Mesothelial cell of epicardium (in vitro differentiated cells): ENCODE results near the gene AZGP1. TPM values are rescaled to one million over a fixed set of nuclear protein-coding genes. Genes with fewer than 3 reads are reported as not detected.
"Not testable (repeated sequence)": the region's sequence is repeated elsewhere in the genome, so short reads cannot be mapped to it uniquely, and the experiment has no call there.

Experiments
- DNase-seq, 2 experiments: peaks; one replicate each; pipeline ENCODE4 v3.0.0; 2021; ENCODE audit warnings: low spot score in 2 of 2; ENCODE audit not compliant: unreplicated experiment in 2 of 2
- H3K27ac Mint-ChIP-seq: 2 replicates; pipeline ENCODE4 v1.8.0; 2021; ENCODE audit warnings: mixed read lengths
- H3K27me3 Mint-ChIP-seq: 2 replicates; pipeline ENCODE4 v1.8.0; 2021; ENCODE audit warnings: low read depth, mixed read lengths
- H3K36me3 Mint-ChIP-seq: 2 replicates; pipeline ENCODE4 v1.8.0; 2021; ENCODE audit warnings: mixed read lengths
- H3K4me1 Mint-ChIP-seq: 2 replicates; pipeline ENCODE4 v1.8.0; 2021; ENCODE audit warnings: mixed read lengths
- H3K4me3 Mint-ChIP-seq: 2 replicates; pipeline ENCODE4 v1.8.0; 2021; ENCODE audit warnings: mild to moderate bottlenecking, moderate library complexity, mixed read lengths
- H3K9me3 Mint-ChIP-seq: 2 replicates; pipeline ENCODE4 v1.8.0; 2021; ENCODE audit warnings: mixed read lengths
- total RNA-seq: library from RNA; stranded (reverse); gene quantifications from 3 replicates; pipeline ENCODE4 v1.2.1, GENCODE V29; 2021
- TF ChIP-seq, protein P1 (sequence below): fragments of 200-600 bp; sonication (generic); IDR thresholded peaks from one replicate; pipeline ENCODE4 v1.5.0; 2021; ENCODE audit warnings: antibody characterized with exemption; ENCODE audit not compliant: unreplicated experiment

Gene AZGP1
- total RNA-seq, 1 donor from 2014 or later = 0.56 TPM

DNA sequence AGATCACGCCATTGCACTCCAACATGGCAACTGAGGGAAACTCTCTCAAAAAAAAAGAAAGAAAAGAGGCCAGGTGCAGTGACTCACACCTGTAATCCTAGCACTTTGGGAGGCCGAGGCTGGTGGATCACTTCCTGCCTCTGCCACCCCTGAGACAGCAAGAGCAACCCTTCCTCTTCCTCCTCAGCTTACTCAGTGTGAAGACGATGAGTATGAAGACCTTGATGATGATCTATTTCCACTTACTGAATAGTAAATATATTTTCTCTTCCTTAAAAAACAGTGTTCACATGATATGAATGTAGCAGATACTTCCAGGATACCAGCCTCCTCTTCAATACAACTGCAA, 37.5 kb upstream of the AZGP1 start:
- Mint-ChIP-seq H3K9me3 (no peaks in the 10 kb centered on the region), H3K4me3 (no peak overlapping the region), H3K27me3 (peaks cover 9% of the 10 kb centered on the region), H3K27ac (no peak overlapping the region), H3K36me3 (peaks cover 3% of the 10 kb centered on the region), H3K4me1 (peaks cover 28% of the 10 kb centered on the region)
- TF ChIP-seq, protein P1, sequence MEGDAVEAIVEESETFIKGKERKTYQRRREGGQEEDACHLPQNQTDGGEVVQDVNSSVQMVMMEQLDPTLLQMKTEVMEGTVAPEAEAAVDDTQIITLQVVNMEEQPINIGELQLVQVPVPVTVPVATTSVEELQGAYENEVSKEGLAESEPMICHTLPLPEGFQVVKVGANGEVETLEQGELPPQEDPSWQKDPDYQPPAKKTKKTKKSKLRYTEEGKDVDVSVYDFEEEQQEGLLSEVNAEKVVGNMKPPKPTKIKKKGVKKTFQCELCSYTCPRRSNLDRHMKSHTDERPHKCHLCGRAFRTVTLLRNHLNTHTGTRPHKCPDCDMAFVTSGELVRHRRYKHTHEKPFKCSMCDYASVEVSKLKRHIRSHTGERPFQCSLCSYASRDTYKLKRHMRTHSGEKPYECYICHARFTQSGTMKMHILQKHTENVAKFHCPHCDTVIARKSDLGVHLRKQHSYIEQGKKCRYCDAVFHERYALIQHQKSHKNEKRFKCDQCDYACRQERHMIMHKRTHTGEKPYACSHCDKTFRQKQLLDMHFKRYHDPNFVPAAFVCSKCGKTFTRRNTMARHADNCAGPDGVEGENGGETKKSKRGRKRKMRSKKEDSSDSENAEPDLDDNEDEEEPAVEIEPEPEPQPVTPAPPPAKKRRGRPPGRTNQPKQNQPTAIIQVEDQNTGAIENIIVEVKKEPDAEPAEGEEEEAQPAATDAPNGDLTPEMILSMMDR = no peak
- DNase-seq = no peak

DNA sequence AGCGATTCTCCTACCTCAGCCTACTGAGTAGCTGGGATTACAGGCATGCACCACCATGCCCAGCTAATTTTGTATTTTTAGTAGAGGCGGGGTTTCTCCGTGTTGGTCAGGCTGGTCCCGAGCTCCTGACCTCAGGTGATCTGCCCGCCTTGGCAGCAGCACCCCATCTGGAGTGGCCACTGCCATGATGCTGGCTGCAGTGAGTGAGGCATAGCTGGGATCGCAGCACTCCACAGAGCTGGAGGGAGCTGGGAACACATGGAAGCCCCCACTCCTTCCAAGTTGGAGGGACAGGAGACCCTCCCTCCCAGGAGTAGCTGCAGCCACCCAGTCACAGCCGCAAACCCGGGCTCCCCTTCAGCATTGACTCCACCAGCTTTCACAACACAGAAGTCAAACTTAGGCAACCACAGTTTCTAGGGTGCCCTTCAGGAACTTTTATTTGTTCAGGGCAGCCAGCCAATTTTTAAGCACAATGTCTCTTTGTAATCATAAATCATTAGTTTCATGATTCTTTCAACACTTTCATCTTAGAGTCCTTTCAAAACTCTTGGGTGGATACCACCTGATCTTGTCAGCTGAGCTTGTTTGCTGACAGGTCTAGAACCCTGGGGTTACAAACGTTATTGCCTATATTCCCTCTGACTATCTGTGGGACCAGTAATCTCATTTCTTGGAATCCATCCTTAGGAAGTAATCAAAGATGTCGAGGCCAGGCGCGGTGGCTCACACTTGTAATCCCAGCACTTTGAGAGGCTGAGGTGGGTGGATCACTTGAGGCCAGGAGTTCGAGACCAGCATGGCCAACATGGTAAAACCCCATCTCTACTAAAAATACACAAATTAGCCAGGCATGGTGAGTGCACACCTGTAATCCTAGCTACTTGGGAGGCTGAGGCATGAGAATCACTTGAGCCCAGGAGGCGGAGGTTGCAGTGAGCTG, 36.8 kb upstream of the AZGP1 start:
- not testable (repeated sequence) for H3K27ac Mint-ChIP-seq, H3K4me3 Mint-ChIP-seq, H3K9me3 Mint-ChIP-seq, H3K36me3 Mint-ChIP-seq, H3K27me3 Mint-ChIP-seq, DNase-seq
- peaks cover 28% of the 10 kb centered on the region for H3K4me1 Mint-ChIP-seq

DNA sequence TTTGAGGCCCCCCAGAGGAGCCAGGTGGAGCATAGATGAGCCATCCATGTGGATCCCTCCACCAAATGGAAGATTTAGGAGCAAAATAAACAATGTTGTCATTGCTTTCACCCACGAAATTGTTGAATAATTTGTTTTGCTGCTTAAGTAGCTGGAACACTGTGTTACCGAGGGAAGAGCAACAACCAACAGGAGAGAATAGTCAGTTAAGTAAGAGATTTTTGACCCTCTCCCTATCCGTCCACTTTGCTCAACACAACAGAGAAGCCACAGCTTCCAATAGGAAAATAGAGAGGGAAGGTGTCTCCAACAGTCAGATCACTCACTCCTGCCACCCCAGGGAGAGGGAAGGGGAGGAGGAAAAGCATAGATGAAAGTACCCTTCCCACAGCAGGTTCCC, 35.7 kb upstream of the AZGP1 start:
- TF ChIP-seq, protein P1 = no peak

DNA sequence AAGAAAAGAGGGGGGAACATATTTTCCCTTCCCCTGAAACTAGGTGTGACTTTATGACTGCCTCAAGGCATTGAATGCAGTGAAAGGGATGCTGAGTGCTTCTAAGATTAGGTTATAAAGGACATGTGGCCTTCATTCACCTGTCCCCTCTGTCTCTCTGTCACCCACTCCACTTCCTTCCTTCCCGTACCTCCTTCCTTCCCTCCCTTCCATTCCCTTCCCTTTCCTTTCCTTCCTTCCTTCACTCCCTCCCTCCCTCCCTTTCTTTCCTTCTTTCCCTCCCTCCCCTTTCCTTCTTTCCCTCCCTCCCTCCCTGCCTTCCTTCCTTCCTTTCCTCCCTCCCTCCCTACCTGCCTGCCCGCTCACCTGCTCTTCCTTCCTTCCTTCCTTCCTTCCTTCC, 35.1 kb upstream of the AZGP1 start:
- Mint-ChIP-seq H3K27ac (no peak overlapping the region), H3K9me3 (no peaks in the 10 kb centered on the region), H3K4me1 (peaks cover 13% of the 10 kb centered on the region), H3K27me3 (peaks cover 9% of the 10 kb centered on the region), H3K36me3 (no peaks in the 10 kb centered on the region), H3K4me3 (no peak overlapping the region)
- TF ChIP-seq, protein P1 = no peak
- no peak for DNase-seq

More for the DNA sequence above, 35.7 kb upstream of the AZGP1 start:
- peaks cover 18% of the 10 kb centered on the region for H3K4me1 Mint-ChIP-seq
- DNase-seq = no peak
- peaks cover 9% of the 10 kb centered on the region for H3K27me3 Mint-ChIP-seq
- no peaks in the 10 kb centered on the region for H3K36me3 Mint-ChIP-seq
- no peaks in the 10 kb centered on the region for H3K9me3 Mint-ChIP-seq
- no peak overlapping the region for H3K4me3 Mint-ChIP-seq
- no peak overlapping the region for H3K27ac Mint-ChIP-seq

DNA sequence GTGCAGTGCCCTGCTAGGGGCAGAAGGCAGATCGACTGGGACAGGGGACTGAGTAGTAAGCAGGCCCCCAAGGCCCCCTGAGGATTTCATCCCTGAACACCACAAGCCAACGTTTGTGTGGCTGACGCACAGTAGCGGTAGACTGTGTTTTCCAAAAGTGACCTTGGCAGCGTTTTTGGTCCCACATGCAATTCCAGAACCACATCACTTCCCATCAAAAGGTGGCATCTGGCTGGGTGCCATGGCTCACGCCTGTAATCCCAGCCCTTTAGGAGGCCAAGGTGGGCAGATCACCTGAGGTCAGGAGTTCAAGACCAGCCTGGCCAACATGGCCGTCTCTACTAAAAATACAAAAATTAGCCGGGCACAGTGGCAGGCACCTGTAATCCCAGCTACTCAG, 34.1 kb upstream of the AZGP1 start:
- H3K4me3 Mint-ChIP-seq, H3K9me3 Mint-ChIP-seq, H3K27ac Mint-ChIP-seq, H3K4me1 Mint-ChIP-seq, H3K27me3 Mint-ChIP-seq, H3K36me3 Mint-ChIP-seq, DNase-seq: not testable (repeated sequence)

DNA sequence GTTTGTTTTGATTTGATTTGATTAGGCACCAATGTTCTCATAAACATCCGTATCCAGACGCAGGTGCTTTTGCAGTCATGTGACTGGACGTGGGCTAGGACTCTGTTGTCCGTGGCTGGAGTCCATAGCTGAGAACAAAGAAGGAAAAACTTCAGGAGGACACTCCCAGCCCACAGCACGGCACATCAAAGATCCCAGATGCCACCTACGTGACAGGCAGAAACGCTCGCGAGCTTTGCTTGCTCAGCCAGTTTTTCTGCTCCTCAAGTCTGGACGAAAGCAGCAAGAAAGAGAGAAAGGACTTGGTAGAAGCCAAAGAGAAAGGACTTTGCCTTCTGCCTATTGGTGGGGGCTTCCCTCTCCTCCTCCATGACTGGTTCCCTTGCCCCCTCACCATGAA, 32.7 kb upstream of the AZGP1 start:
- no peak for DNase-seq
- Mint-ChIP-seq H3K4me1 (peaks cover 9% of the 10 kb centered on the region), H3K27me3 (peaks cover 9% of the 10 kb centered on the region), H3K27ac (peak overlapping the region; percentile 73), H3K9me3 (no peaks in the 10 kb centered on the region), H3K36me3 (no peaks in the 10 kb centered on the region), H3K4me3 (peak overlapping the region; percentile 13)
- TF ChIP-seq, protein P1 = no peak
